OCI-M1 (cell line): ENCODE data around the gene CISD3.
"Not testable (repeated sequence)": the region's sequence is repeated elsewhere in the genome, so short reads cannot be mapped to it uniquely, and the experiment has no call there.

Experiments used
- DNase-seq: peaks from one replicate; lab custom pipeline; 2025; lab: John Stamatoyannopoulos, UW

The CISD3 gene

GRCh38 chr17:38707678-38708351, 22.3 kb upstream of the CISD3 start:
- DNase-seq = no peak

GRCh38 chr17:38709104-38709820, 20.9 kb upstream of the CISD3 start:
- DNase-seq = no peak

GRCh38 chr17:38709864-38710603, 20.1 kb upstream of the CISD3 start:
- DNase-seq = no peak

GRCh38 chr17:38710604-38710962, 19.6 kb upstream of the CISD3 start:
- DNase-seq = no peak

GRCh38 chr17:38710985-38711384, 19.2 kb upstream of the CISD3 start:
- no peak for DNase-seq

- DNase-seq = no peak
These were observed 18.2 kb upstream of the CISD3 start for GRCh38 chr17:38711792-38712571.

GRCh38 chr17:38712593-38712992, 17.5 kb upstream of the CISD3 start:
- DNase-seq = no peak

- no peak for DNase-seq
These were observed 16.6 kb upstream of the CISD3 start for GRCh38 chr17:38713456-38714075.

GRCh38 chr17:38715216-38715943, 14.8 kb upstream of the CISD3 start:
- DNase-seq = no peak

- no peak for DNase-seq
These were observed 13.7 kb upstream of the CISD3 start for GRCh38 chr17:38716368-38717005.

- no peak for DNase-seq
These were observed 12.9 kb upstream of the CISD3 start for GRCh38 chr17:38717139-38717745.

- no peak for DNase-seq
These were observed 10.7 kb upstream of the CISD3 start for GRCh38 chr17:38719289-38719942.

- no peak for DNase-seq
These were observed 10.0 kb upstream of the CISD3 start for GRCh38 chr17:38719943-38720641.

GRCh38 chr17:38720941-38721340, 9.2 kb upstream of the CISD3 start:
- DNase-seq = no peak

GRCh38 chr17:38721802-38722201, 8.3 kb upstream of the CISD3 start:
- DNase-seq = no peak

- DNase-seq = no peak
These were observed 5.7 kb upstream of the CISD3 start for GRCh38 chr17:38724337-38724988.

- no peak for DNase-seq
These were observed 5.1 kb upstream of the CISD3 start for GRCh38 chr17:38725066-38725465.

- DNase-seq = not testable (repeated sequence)
These were observed 4.0 kb upstream of the CISD3 start for GRCh38 chr17:38726145-38726544.

GRCh38 chr17:38727736-38728135, 2.4 kb upstream of the CISD3 start:
- DNase-seq = no peak
